BJ (cell line): ENCODE data around the gene KLK5. TPM values are rescaled to one million over a fixed set of nuclear protein-coding genes. Genes with fewer than 3 reads are reported as not detected.

Source experiments
- CTCF ChIA-PET: fragments of 350-600 bp; formaldehyde crosslinking; extraction: SDS; loops from one replicate; lab custom pipeline; 2021; ENCODE audit warnings: antibody characterized with exemption, inconsistent platforms; lab: Yijun Ruan, JAX
- POLR2A ChIA-PET: fragments of 300-600 bp; sonication (Branson Sonifier 250); formaldehyde crosslinking; extraction: SDS; loops from one replicate; lab custom pipeline; 2021; ENCODE audit warnings: antibody characterized with exemption; lab: Charles Lee
- DNase-seq: peaks from one replicate; pipeline ENCODE4 v3.0.0-alpha.2; 2011; ENCODE audit warnings: low read depth
- H3K27me3 ChIP-seq: 2 replicates; pipeline ENCODE4 v1.6.0; 2011; ENCODE audit warnings: low read length; ENCODE audit not compliant: control insufficient read depth, insufficient read depth
- H3K36me3 ChIP-seq: 2 replicates; pipeline ENCODE4 v1.5.1; 2011; ENCODE audit warnings: low read length; ENCODE audit not compliant: control insufficient read depth, insufficient read depth
- H3K4me3 ChIP-seq: 2 replicates; pipeline ENCODE4 v1.5.1; 2011; ENCODE audit warnings: low read depth, mild to moderate bottlenecking, control low read depth, low read length
- polyA plus RNA-seq: library from polyadenylated mRNA; depleted of rRNA; stranded (reverse); fragments of >200 nt; gene quantifications from 2 replicates; pipeline ENCODE4 v1.2.3, GENCODE V29; 2011; rRNA removed
- TF ChIP-seq, protein P1 (sequence below): IDR thresholded peaks from 2 replicates; pipeline ENCODE4 v1.5.1; 2011; ENCODE audit warnings: low read depth, mild to moderate bottlenecking, control low read depth, inconsistent platforms, low read length, moderate library complexity; ENCODE audit not compliant: insufficient read depth

The KLK5 gene
- polyA plus RNA-seq, 1 experiment = not detected

DNA sequence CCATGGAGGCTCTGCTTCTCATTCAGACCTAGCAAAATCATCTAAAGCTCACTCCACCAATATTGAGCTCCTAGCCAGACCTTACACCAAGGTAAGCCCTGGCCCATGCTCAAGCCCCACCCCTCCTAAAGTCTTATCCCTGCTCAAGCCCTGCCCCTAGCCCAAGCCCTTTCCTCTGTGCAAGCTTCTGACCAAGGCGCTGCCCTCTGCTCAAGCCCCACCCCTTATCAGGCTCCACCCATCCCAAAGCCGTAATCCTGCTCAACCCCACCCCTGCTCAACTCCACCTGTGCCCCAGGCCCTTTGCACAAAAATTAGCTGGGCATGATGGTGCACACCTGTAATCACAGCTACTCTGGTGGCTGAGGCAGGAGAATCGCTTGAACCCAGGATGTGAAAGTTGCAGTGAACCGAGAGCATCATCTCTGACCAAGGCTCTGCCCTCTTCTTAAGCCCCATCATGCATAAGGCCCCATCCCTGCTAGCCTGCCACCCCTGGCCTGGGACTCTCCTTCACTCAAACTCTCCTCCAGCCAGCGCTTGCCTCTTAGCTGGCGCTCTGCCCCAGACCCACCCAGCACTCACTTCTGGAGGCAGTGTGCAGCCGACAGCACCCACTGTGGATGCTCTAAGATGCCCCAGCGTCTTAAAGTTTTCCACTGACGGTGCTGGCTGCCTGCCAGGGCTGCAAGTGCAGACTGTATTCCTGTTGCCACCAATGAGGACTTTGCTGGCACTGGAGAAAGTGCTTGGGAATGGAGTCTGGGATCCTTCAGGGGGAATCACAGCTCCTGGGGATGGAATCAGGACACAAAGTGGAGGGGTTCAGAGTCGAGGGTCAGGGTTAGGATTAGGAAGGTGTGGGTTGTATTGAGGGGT lies 58.1 kb downstream of the KLK5 start:
- ChIA-PET CTCF (interaction anchor here (0.6 to 1.2 kb wide), 2 partner anchors 11 to 170 kb away, joined by 3 to 4 read pairs; no protein-coding TSS in a partner anchor), POLR2A (no interaction called here)
- TF ChIP-seq, protein P1, sequence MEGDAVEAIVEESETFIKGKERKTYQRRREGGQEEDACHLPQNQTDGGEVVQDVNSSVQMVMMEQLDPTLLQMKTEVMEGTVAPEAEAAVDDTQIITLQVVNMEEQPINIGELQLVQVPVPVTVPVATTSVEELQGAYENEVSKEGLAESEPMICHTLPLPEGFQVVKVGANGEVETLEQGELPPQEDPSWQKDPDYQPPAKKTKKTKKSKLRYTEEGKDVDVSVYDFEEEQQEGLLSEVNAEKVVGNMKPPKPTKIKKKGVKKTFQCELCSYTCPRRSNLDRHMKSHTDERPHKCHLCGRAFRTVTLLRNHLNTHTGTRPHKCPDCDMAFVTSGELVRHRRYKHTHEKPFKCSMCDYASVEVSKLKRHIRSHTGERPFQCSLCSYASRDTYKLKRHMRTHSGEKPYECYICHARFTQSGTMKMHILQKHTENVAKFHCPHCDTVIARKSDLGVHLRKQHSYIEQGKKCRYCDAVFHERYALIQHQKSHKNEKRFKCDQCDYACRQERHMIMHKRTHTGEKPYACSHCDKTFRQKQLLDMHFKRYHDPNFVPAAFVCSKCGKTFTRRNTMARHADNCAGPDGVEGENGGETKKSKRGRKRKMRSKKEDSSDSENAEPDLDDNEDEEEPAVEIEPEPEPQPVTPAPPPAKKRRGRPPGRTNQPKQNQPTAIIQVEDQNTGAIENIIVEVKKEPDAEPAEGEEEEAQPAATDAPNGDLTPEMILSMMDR = no peak
- no peaks in the 10 kb centered on the region for H3K36me3 ChIP-seq
- no peak for DNase-seq
- no peaks in the 10 kb centered on the region for H3K27me3 ChIP-seq
- H3K4me3 ChIP-seq = no peak overlapping the region

Other genes starting within 250 kb of the KLK5 start
- gene SHANK1, start 233.2 kb downstream of the KLK5 start, polyA plus RNA-seq = 1.6 and 1.8 TPM in 2 replicates
- 82.0 and 136 TPM in 2 replicates for gene CLEC11A, start 229.7 kb downstream of the KLK5 start, polyA plus RNA-seq
- not detected in 2 replicates for gene GPR32, start 182.6 kb downstream of the KLK5 start, polyA plus RNA-seq
- not detected in 2 replicates for gene ACP4, start 162.6 kb downstream of the KLK5 start, polyA plus RNA-seq
- 0.15 and 0.17 TPM in 2 replicates for gene KLK1, start 129.3 kb downstream of the KLK5 start, polyA plus RNA-seq
- gene KLK15, start 119.5 kb downstream of the KLK5 start, polyA plus RNA-seq = not detected in 2 replicates
- not detected in 2 replicates for gene KLK3, start 98.1 kb downstream of the KLK5 start, polyA plus RNA-seq
- not detected in 2 replicates for gene KLK2, start 79.6 kb downstream of the KLK5 start, polyA plus RNA-seq
- not detected in 2 replicates for gene KLK4, start 41.6 kb downstream of the KLK5 start, polyA plus RNA-seq
- gene KLK6, start 16.6 kb upstream of the KLK5 start, polyA plus RNA-seq = not detected in 2 replicates
- gene KLK7, start 30.9 kb upstream of the KLK5 start, polyA plus RNA-seq = not detected in 2 replicates
- gene KLK8, start 48.6 kb upstream of the KLK5 start, polyA plus RNA-seq = not detected in 2 replicates
- gene KLK10, start 66.7 kb upstream of the KLK5 start, polyA plus RNA-seq = not detected in 2 replicates
- not detected in 2 replicates for gene KLK11, start 73.6 kb upstream of the KLK5 start, polyA plus RNA-seq
- gene KLK12, start 82.0 kb upstream of the KLK5 start, polyA plus RNA-seq = not detected in 2 replicates
- not detected in 2 replicates for gene KLK13, start 112.1 kb upstream of the KLK5 start, polyA plus RNA-seq
- 0.06 TPM in 1 of 2 replicates, not detected in the other for gene KLK14, start 129.8 kb upstream of the KLK5 start, polyA plus RNA-seq
- 2.3 and 3.3 TPM in 2 replicates for gene CTU1, start 155.4 kb upstream of the KLK5 start, polyA plus RNA-seq
- not detected in 2 replicates for gene SIGLEC9, start 171.9 kb upstream of the KLK5 start, polyA plus RNA-seq
- not detected in 2 replicates for gene SIGLEC7, start 189.3 kb upstream of the KLK5 start, polyA plus RNA-seq